HL-60 (cell line): ENCODE data around the gene THAP7.

Source experiments
- GABPA ChIP-seq: IDR thresholded peaks from 2 replicates; pipeline ENCODE4 v1.6.1; 2012; ENCODE audit warnings: low read depth
- POLR2AphosphoS5 ChIP-seq: IDR thresholded peaks from 2 replicates; pipeline ENCODE4 v1.6.1; 2012; ENCODE audit warnings: low read depth
- SPI1 ChIP-seq: IDR thresholded peaks from 2 replicates; pipeline ENCODE4 v1.6.1; 2012; ENCODE audit warnings: low read depth, mild to moderate bottlenecking, borderline replicate concordance
- TF ChIP-seq, protein P1 (sequence below): IDR thresholded peaks from one replicate; pipeline ENCODE4 v1.5.1; 2011; ENCODE audit warnings: low read length, control low read depth, inconsistent platforms; ENCODE audit not compliant: insufficient read depth
- TF ChIP-seq, protein P2 (sequence below): IDR thresholded peaks from 2 replicates; pipeline ENCODE4 v1.6.1; 2012; ENCODE audit warnings: low read depth; ENCODE audit not compliant: insufficient replicate concordance

DNA sequence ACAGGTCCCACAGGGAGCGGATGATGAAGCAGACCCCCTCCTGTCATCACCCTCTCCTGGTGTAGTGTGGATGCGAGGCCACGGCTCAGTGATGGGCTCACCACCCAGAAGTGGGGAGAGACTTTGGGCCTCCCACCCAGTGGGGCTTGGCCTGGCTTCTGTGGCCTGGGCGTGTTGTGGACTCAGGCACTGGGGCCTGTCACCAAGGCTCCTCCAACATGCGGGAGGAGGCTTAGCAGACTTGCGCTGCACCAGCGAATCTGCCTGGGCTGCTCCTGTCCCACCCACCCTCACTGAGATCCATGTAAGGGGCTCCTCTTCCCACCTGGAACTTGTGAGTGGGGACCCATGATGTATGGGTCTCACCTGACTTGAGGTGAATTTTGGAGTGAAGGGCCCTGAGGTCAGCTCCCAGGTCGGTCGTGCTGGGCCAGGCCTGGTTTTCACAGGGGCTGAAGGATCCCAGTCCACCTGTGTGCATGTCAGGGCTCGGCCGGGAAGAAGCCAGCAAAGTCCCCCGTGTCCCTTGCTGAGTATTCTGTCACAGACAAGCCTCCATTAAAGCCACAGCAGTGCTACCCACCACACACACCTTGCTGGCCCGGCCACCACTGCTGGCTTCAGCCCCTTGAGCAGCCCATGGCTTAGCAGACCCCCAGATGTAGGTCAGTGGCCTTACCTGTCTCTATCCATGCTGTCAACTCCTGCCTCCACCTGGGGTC is 4.2 kb downstream of the THAP7 start:
- TF ChIP-seq, protein P1, sequence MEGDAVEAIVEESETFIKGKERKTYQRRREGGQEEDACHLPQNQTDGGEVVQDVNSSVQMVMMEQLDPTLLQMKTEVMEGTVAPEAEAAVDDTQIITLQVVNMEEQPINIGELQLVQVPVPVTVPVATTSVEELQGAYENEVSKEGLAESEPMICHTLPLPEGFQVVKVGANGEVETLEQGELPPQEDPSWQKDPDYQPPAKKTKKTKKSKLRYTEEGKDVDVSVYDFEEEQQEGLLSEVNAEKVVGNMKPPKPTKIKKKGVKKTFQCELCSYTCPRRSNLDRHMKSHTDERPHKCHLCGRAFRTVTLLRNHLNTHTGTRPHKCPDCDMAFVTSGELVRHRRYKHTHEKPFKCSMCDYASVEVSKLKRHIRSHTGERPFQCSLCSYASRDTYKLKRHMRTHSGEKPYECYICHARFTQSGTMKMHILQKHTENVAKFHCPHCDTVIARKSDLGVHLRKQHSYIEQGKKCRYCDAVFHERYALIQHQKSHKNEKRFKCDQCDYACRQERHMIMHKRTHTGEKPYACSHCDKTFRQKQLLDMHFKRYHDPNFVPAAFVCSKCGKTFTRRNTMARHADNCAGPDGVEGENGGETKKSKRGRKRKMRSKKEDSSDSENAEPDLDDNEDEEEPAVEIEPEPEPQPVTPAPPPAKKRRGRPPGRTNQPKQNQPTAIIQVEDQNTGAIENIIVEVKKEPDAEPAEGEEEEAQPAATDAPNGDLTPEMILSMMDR, result no peak
- peak; percentile 16; the same call in 1 of the 2 replicates for TF ChIP-seq POLR2AphosphoS5
- TF ChIP-seq SPI1, result no peak
- TF ChIP-seq, protein P2, sequence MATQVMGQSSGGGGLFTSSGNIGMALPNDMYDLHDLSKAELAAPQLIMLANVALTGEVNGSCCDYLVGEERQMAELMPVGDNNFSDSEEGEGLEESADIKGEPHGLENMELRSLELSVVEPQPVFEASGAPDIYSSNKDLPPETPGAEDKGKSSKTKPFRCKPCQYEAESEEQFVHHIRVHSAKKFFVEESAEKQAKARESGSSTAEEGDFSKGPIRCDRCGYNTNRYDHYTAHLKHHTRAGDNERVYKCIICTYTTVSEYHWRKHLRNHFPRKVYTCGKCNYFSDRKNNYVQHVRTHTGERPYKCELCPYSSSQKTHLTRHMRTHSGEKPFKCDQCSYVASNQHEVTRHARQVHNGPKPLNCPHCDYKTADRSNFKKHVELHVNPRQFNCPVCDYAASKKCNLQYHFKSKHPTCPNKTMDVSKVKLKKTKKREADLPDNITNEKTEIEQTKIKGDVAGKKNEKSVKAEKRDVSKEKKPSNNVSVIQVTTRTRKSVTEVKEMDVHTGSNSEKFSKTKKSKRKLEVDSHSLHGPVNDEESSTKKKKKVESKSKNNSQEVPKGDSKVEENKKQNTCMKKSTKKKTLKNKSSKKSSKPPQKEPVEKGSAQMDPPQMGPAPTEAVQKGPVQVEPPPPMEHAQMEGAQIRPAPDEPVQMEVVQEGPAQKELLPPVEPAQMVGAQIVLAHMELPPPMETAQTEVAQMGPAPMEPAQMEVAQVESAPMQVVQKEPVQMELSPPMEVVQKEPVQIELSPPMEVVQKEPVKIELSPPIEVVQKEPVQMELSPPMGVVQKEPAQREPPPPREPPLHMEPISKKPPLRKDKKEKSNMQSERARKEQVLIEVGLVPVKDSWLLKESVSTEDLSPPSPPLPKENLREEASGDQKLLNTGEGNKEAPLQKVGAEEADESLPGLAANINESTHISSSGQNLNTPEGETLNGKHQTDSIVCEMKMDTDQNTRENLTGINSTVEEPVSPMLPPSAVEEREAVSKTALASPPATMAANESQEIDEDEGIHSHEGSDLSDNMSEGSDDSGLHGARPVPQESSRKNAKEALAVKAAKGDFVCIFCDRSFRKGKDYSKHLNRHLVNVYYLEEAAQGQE, result no peak
- TF ChIP-seq GABPA, result no peak
